GM18526 (cell line): Measurements from ENCODE around the gene PRG2.

ENCODE experiments used
- POLR2A ChIP-seq: IDR thresholded peaks from 3 replicates; pipeline ENCODE4 v1.6.1; 2011; ENCODE audit not compliant: insufficient read length; ENCODE audit errors: extremely low read depth

PRG2 gene, protein sequence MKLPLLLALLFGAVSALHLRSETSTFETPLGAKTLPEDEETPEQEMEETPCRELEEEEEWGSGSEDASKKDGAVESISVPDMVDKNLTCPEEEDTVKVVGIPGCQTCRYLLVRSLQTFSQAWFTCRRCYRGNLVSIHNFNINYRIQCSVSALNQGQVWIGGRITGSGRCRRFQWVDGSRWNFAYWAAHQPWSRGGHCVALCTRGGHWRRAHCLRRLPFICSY

DNA sequence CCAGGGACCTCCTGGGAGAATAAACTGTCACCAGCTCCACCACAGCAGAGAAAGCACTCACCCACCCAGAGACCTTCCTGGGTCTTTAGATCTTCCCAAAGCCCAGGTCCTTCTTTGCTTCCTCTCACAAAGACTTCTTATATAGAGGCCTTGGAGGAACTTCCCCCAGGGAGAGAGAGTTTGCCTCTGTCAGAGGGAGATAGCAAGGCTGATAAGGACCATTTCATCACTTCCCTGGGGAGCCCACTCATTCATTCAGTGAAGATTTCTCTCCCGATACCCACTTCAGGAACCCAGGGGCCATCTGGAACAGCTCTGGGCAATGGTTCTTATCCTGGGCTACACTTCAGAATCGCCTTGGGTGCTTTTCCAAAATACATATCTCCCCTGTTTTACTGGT lies at the start of gene PRG2:
PRG2 (minus strand) TSS at position 116 of the 400 bp plus-strand sequence. CDS start 706 bp downstream, outside the sequence.
- TF ChIP-seq POLR2A = no peak

DNA sequence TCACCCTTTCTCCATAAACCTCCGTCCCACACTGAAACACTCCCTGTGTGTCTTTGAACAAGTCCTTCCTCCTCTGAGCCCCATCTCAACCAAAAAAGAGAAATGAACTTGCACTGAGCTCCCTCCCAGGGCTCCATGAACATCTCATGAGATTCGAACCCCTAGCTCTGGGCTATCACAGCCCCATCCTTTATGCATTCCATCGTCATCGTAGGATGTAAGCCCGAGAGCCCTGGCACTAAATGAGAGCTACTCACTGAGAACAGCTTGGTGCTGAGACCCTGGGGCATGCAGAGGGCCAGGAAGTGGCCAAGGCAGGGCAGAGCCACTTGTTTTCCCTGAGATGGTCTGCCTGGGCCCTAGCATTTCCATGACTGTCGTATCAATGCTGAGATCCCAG lies 49.3 kb upstream of the PRG2 start:
- TF ChIP-seq POLR2A = no peak

DNA sequence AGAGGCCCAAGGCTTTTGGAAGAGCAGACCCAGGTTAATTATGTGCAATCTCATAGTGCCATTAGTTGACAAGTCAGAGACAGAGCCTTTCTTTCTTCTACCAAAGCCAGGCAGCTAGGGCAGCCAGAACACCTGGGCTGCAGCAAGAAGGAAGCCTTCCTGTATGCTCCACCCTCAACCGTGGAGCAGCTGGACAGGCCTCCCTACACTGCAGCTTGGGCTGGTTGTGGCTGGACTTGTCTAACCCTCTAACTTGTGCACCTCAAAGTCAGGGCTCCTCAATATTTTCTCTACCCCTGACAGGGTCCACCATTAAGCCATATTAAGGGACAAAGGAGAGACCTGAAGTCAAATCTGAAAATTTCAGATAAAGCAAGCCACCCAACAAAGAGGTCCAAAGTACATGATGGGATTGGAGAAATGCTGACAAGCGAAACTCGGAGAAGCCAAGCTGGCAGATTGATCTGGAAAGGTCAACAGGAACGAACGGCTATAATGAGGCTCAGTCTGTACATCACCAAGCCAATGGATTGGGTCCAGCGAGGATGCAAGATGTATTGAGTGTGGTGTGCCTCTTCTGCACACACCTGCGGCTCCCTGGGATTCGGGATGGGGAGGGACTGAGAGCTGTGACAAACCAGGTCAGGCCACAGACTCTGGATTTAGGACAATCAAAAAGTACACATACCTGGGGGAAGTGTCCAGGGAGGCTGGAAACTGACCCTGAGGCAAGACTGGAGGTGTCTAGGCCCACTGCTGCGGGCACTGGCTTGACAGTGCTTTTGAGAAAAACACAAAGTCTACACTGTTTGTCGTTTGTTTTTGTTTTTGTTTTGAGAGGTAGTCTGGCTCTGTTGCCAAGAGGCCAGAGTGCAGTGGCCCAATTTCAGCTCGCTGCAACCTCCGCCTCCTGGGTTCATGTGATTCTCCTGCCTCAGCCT lies 48.2 kb upstream of the PRG2 start:
- no peak for TF ChIP-seq POLR2A

DNA sequence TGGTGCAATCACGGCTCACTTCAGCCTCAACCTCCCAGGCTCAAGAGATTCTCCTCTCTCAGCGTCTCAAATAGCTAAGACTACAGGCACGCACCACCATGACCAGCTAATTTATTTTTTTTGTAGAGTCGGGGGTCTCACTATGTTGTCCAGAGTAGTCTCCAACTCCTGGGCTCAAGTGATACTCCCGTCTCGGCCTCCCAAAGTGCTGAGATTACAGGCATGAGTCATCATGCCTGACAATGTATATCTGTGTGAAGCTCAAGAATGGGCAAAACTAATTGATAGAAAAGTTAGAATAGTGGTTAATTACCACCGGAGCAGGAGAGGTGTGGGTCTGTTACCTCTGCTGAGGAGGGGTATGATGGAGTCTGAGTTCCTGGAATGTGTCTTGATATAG lies 45.6 kb upstream of the PRG2 start:
- no peak for TF ChIP-seq POLR2A

DNA sequence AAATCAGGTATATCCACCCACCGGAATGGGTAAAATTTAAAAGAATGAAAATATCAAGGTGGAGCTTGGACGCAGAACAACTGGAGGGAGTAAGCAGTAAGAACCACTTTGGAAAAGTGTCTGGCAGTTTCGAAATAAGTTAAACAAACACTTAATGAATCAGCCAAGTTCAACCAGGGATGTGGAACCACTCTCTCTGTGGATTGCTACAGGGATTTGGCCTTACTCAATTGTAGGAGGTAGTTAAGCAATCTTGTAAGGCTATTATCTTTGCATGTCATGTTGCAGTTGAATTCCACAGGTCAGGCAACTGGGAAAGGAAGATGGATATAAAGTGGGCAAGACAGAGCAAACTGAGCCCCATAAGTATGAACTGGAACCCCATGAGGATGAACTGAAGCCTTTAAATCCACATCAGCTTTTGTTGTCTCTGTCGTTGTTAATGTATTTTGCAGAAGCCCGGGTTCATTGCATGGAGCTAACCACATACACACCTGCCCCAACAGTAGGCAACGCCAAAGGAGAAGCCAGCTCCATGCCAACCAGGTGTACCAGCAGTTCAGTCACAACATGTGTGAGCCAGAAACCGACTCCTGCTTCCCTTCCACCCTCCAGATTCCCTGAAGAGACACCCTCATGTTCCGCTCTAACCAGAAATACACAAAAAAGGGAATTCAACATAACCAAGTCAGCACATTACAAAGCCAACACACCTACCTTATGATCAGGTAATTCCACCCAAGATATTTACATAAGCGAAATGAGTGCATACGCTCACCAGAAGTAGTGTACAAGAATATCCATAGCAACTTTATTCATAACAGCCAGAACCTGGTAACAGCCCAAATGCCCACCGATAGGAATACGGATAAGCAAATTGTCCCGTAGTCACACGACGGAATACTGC lies 44.4 kb upstream of the PRG2 start:
- TF ChIP-seq POLR2A = no peak

DNA sequence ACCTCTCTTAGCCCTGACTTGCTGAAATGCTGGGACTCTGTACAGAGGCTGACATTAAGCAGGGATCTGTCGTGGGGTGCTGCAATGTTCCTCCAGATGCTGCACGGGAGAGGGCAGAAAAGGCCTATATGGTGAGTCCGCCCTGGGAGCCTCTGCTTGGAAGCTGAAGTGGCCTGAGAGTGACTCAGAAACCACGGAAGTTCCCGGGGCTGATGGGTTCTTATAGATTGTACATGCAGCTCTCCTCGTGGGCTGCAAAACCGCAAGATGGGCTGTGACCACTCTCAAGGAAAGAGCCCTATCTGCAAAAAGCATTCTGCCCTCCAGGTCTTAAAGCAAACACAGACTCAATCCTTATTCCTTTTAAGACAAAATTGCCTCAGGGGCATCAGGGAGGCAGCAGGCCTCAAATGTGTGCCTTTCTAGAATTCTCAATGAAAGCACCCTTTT lies 42.3 kb upstream of the PRG2 start:
- TF ChIP-seq POLR2A = no peak

DNA sequence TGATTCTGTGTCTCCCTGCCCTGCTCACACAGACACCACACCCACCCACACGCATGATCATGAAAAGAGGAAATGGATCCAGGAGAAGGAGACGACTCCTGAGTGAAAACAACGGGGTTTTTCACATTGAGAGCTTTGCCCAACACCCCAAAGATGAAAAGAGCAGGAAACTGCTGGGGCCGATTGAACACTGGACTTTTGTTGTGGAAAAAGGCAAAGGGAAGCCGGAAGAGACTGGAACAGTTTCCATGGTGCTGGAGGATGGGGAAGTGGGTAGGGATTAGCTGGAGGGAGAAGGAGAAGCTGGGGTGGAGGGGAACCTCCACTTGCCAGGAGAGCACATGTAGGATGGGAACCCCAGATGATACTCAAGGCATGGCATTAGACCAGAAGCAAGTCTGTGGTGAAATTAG lies 41.7 kb upstream of the PRG2 start:
- no peak for TF ChIP-seq POLR2A

DNA sequence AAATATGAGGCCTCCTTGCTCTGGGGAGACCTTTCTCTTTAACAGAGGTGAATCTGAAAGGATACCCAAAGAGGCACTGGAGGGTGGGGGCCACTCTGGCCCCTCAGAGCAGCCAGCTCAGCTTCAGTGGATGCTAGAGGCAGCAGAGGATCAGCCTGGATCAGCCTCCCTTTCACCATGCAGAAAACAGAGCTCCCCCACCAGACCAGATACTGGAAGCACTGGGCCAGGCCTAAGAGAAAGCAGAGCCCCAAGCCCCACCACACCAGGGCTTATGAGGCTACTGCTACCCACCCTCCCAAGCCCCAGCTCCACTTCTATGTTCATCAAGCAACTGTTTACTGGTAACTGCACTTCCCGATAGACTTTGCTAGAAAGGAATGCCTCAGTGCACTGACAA lies 40.5 kb upstream of the PRG2 start:
- TF ChIP-seq POLR2A = no peak

DNA sequence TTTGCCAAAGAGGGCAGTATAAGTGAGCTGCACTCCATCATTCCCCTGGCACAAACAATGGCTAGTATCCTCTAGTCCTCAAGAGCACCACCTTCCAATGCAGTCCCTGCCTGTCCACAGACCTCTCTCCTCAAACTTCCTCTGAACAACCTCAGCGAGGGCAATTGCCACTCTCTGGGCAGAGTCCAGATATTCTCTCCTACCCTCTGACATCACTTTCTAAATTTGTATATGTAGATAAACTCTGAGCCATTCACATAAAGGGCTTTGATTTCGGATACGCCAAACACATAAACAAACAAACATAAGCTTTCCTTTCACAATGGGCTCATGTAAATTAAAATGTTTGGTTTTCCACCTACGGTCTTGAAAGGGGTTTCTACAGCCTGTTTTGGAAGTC lies 39.5 kb upstream of the PRG2 start:
- no peak for TF ChIP-seq POLR2A

DNA sequence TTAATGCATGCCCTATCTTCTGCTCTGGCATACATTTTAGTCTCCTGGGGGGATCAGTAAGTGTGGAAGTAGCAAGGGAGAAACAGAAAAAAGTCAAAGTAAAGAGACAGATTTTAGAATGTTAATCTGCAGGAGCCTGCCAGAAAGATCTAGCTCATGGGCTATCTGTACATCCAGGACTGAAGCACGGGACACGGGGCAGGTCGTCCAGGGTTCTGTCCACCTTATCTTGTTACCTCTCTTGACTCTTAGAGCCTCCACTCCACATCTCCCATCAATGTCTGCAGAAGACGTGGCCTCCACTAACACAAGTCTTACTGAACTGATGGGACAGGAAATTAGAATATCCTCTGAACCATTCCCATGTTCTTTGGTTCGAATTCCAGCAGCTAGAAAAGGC lies 38.2 kb upstream of the PRG2 start:
- TF ChIP-seq POLR2A = no peak

DNA sequence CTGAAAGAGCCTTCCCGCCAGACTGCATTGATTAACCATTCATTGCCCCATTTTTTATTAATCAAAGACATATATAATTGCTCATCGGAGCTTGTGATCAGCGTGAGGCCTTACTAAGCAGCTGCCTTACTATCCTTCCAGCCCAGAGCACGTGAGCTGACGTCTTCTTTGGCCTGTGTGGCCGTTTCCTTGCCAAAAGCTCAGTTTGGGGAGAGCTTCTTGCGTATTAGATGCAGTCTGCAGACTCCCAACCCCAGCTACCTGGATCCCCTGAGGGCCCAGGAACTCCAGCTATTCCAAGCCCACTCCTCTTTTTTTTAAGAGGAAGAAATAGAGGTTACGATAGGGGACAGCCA lies 37.3 kb upstream of the PRG2 start:
- TF ChIP-seq POLR2A = no peak

DNA sequence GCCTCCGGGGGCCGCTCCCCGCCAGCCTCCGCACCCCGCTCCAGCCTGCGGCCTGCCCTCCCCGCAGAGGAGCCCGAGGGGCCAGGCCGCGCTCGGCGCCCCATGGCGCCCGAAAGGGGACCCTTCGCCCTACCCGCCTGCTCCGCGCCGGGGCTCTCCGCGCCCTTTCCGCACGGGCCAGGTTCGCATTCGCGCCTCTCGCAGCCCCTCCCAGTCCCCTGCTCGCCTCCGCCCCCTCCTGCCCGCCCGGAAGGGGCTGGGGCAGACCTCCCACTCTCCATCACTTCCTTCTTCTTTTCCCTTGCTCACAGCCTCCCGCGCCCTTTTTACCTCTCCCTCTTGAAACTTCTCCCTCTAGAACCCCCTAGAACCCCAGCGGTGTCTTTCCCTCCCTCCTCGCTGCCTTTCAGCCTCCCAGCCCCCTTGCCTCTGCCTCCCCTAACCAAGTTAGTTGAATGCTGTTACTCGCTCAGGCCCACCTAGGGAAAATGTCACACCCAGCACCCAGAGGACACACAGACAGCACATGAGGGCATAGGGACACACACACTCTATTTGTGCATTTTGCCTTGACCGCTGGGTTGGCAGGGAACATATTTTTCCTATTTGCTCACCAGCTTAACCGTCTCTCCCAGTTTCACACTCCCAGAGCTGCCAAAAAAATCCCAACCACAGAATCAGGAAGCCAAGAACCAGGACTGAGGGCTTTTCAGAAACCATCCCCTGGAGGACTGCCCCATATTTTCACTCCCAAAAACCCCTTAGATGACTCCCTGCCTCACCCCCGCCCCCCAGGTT lies 36.7 kb upstream of the PRG2 start, which contains the start of gene SLC43A3:
SLC43A3 (minus strand) TSS at position 193 of the 798 bp plus-strand sequence. CDS start 949 bp downstream, outside the sequence.
- TF ChIP-seq POLR2A = peak; percentile 90

DNA sequence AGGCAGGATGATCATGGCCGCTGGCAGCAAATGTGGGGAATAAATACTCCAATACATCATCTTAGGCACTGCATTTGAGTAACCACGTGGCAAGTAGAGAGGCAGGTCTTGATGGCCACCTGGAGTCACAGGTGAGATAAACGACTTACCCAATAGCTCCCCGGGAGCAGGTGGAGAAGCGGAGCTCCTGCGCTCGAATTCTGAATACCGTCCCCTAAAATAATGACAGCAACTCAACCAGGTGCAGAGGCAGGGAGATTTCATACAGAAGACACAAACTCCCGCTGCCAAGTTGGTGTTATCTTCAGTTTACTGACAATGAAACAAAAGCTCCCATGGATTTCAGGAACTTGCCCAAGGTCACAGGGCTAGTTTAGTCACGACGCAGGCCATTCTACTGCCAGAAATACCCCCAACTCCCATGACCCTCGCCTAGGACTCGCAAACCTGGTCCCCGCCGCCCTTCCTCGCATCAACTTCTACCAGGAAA lies 36.0 kb upstream of the PRG2 start:
- TF ChIP-seq POLR2A = no peak

DNA sequence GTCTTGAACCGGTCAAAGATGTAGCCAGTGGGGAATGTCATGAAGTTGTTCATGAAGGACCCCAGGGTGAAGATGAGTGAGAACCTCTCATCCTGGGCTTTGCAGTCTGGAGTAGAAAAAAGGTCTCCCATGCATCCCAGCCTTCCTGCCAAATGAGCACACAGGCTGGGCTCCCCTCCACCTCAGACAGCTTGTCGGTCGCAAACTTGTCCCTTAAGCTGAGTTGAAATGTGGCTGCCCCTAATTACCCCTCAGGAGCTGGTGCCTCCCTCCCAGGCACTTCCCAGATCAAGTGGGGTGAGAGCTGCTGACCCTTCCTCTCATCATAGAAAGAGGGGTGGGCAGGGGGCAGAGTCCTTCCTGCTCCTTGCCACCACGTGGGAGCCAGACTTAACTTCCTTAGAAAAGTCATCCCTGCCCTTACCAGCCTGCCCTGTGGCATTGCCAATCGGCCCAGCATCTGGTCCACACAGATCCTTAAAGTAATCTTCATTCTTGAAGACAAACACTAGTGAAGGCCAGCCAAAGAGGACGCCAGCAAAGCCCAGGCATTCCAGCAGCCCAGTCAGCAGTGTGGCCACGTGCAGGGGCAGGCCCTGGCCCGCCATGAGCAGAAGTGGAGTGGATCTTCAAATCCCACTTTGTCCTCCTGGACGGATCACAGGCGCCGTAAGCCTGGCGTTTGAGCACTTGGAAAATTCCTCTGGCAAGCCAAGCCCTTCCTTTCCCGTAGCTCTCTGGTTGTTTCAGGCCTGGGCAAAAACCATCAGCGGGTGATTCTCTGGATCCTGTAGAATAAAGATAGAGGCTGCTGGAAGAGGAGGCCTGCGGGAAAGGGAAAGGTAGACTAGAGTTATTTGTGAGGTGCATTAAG lies 35.4 kb upstream of the PRG2 start:
- TF ChIP-seq POLR2A = no peak
